ENCODE results near the gene SPAG8.

SPAG8 gene

GRCh38 chr9:35806101-35806500 lies 6.0 kb downstream of the SPAG8 start:
- DNase-seq: no peak

- DNase-seq: no peak
Measured at GRCh38 chr9:35801328-35802128, 10.5 kb downstream of the SPAG8 start.

- no peak for DNase-seq
Measured at GRCh38 chr9:35800530-35800929, 11.5 kb downstream of the SPAG8 start.

GRCh38 chr9:35798658-35799374 lies 13.2 kb downstream of the SPAG8 start:
- peak; percentile 21 to 34 for DNase-seq

- no peak for DNase-seq
Measured at GRCh38 chr9:35797311-35798109, 14.6 kb downstream of the SPAG8 start.

GRCh38 chr9:35795695-35796094 lies 16.4 kb downstream of the SPAG8 start:
- no peak for DNase-seq

GRCh38 chr9:35793461-35793860 lies 18.6 kb downstream of the SPAG8 start:
- DNase-seq: no peak

GRCh38 chr9:35792826-35793225 lies 19.2 kb downstream of the SPAG8 start:
- no peak for DNase-seq

- DNase-seq: no peak
Measured at GRCh38 chr9:35792024-35792813, 19.8 kb downstream of the SPAG8 start.

GRCh38 chr9:35791297-35791921 lies 20.7 kb downstream of the SPAG8 start, which contains the start of gene NPR2:
Gene NPR2 (plus strand): TSS chr9:35791591. CDS start chr9:35792409, 818 bp downstream.
- DNase-seq: no peak

GRCh38 chr9:35790385-35791296 lies 21.4 kb downstream of the SPAG8 start:
- peak; percentile 49 to 60 for DNase-seq

GRCh38 chr9:35790025-35790384 lies 22.1 kb downstream of the SPAG8 start:
- DNase-seq: no peak

GRCh38 chr9:35789541-35789940 lies 22.5 kb downstream of the SPAG8 start:
- DNase-seq: no peak

- DNase-seq: no peak
Measured at GRCh38 chr9:35783418-35783817, 28.6 kb downstream of the SPAG8 start.

- no peak for DNase-seq
Measured at GRCh38 chr9:35781066-35781465, 31.0 kb downstream of the SPAG8 start.

- no peak for DNase-seq
Measured at GRCh38 chr9:35778496-35778895, 33.6 kb downstream of the SPAG8 start.

GRCh38 chr9:35776018-35776417 lies 36.0 kb downstream of the SPAG8 start:
- no peak for DNase-seq

GRCh38 chr9:35774907-35775635 lies 37.0 kb downstream of the SPAG8 start:
- DNase-seq: no peak

- DNase-seq: no peak
Measured at GRCh38 chr9:35771943-35772342, 40.1 kb downstream of the SPAG8 start.

GRCh38 chr9:35771534-35771933 lies 40.5 kb downstream of the SPAG8 start:
- no peak for DNase-seq
